HEK293 (cell line): Measurements from ENCODE around the gene DUOX1.

Experiments
- CTCF ChIA-PET: fragments of 350-600 bp; formaldehyde crosslinking; extraction: SDS; loops from one replicate; lab custom pipeline; 2021; ENCODE audit warnings: antibody characterized with exemption; lab: Yijun Ruan, JAX
- POLR2A ChIA-PET: fragments of 300-600 bp; formaldehyde crosslinking; extraction: SDS; loops from one replicate; lab custom pipeline; 2020; ENCODE audit warnings: antibody characterized with exemption, inconsistent platforms; lab: Yijun Ruan, JAX
- H3K27ac ChIP-seq: fragments of 200-500 bp; sonication (Bioruptor generic); 2 replicates; pipeline ENCODE4 v1.5.1; 2014; ENCODE audit warnings: low read depth, low read length, control low read depth, inconsistent platforms; ENCODE audit errors: extremely low read depth
- H3K36me3 ChIP-seq, 2 experiments: fragments of 200-500 bp in 1 of 2; sonication (Bioruptor generic) in 1 of 2; 1 replicate in 1 of 2; 2 replicates in 1 of 2; pipeline ENCODE4 v1.5.1; 2014 to 2017; ENCODE audit warnings: inconsistent platforms in 2 of 2, low read length in 2 of 2; ENCODE audit not compliant: control insufficient read depth in 2 of 2, insufficient read depth in 1 of 2
- H3K4me1 ChIP-seq: fragments of 200-500 bp; sonication (Bioruptor generic); 2 replicates; pipeline ENCODE4 v1.5.1; 2014; ENCODE audit warnings: mild to moderate bottlenecking, low read length, inconsistent platforms; ENCODE audit not compliant: control insufficient read depth, insufficient read depth
- H3K4me3 ChIP-seq: 2 replicates; pipeline ENCODE4 v1.5.1; 2011; ENCODE audit warnings: low read depth, mild to moderate bottlenecking, control low read depth, low read length, moderate library complexity
- H3K9me3 ChIP-seq: fragments of 200-500 bp; sonication (Bioruptor generic); 2 replicates; pipeline ENCODE4 v1.5.1; 2014; ENCODE audit warnings: low read depth, low read length, inconsistent platforms; ENCODE audit not compliant: control insufficient read depth, insufficient read depth
- BCL11A ChIP-seq: fragments of 450-650 bp; formaldehyde crosslinking; IDR thresholded peaks from 2 replicates; pipeline ENCODE4 v1.5.1; 2016; ENCODE audit warnings: low read depth, missing biosample characterization, missing genetic modification characterization
- GLIS2 ChIP-seq: fragments of 450-650 bp; formaldehyde crosslinking; IDR thresholded peaks from 2 replicates; pipeline ENCODE4 v1.5.1; 2016; ENCODE audit warnings: missing biosample characterization, missing genetic modification characterization
- IKZF3 ChIP-seq: fragments of 450-650 bp; IDR thresholded peaks from 2 replicates; pipeline ENCODE4 v1.5.0; 2018; ENCODE audit warnings: missing biosample characterization, mild to moderate bottlenecking, missing genetic modification characterization, moderate library complexity
- KLF1 ChIP-seq: fragments of 450-650 bp; formaldehyde crosslinking; IDR thresholded peaks from 2 replicates; pipeline ENCODE4 v1.5.1; 2016; ENCODE audit warnings: missing biosample characterization, missing genetic modification characterization
- SALL2 ChIP-seq: fragments of 450-650 bp; formaldehyde crosslinking; IDR thresholded peaks from 2 replicates; pipeline ENCODE4 v1.5.0; 2017; ENCODE audit warnings: missing biosample characterization, mild to moderate bottlenecking, missing genetic modification characterization, borderline replicate concordance
- SP2 ChIP-seq: fragments of 450-650 bp; formaldehyde crosslinking; IDR thresholded peaks from 2 replicates; pipeline ENCODE4 v1.5.1; 2016; ENCODE audit warnings: missing biosample characterization, missing genetic modification characterization
- TRIM28 ChIP-seq: IDR thresholded peaks from 2 replicates; pipeline ENCODE4 v1.6.1; 2011; ENCODE audit warnings: low read length, control low read depth, borderline replicate concordance
- ZBTB20 ChIP-seq: fragments of 450-650 bp; formaldehyde crosslinking; IDR thresholded peaks from 2 replicates; pipeline ENCODE4 v1.5.1; 2016; ENCODE audit warnings: missing biosample characterization, missing genetic modification characterization
- ZBTB8A ChIP-seq: fragments of 450-650 bp; formaldehyde crosslinking; IDR thresholded peaks from 2 replicates; pipeline ENCODE4 v1.5.1; 2016; ENCODE audit warnings: missing biosample characterization, missing genetic modification characterization
- ZNF112 ChIP-seq: fragments of 450-650 bp; formaldehyde crosslinking; IDR thresholded peaks from 2 replicates; pipeline ENCODE4 v1.5.0; 2017; ENCODE audit warnings: missing biosample characterization, missing genetic modification characterization
- ZNF155 ChIP-seq: fragments of 450-650 bp; formaldehyde crosslinking; IDR thresholded peaks from 2 replicates; pipeline ENCODE4 v1.5.1; 2016; ENCODE audit warnings: missing biosample characterization, missing genetic modification characterization
- ZNF274 ChIP-seq, 2 experiments: fragments of 200-500 bp in 1 of 2; fragments of 450-650 bp in 1 of 2; sonication (Bioruptor generic) in 1 of 2; formaldehyde crosslinking in 1 of 2; IDR thresholded peaks; 2 replicates each; pipeline versions ENCODE4 v1.5.1 to v1.6.1; 2014 to 2016; ENCODE audit warnings: borderline replicate concordance in 1 of 2, inconsistent platforms in 1 of 2, low read length in 1 of 2, missing biosample characterization in 1 of 2, missing genetic modification characterization in 1 of 2
- ZNF37A ChIP-seq: fragments of 450-650 bp; IDR thresholded peaks from 2 replicates; pipeline ENCODE4 v1.5.1; 2018; ENCODE audit warnings: missing biosample characterization, missing genetic modification characterization
- ZNF473 ChIP-seq: fragments of 450-650 bp; formaldehyde crosslinking; IDR thresholded peaks from 2 replicates; pipeline ENCODE4 v1.5.1; 2017; ENCODE audit warnings: missing biosample characterization, missing genetic modification characterization
- ZNF501 ChIP-seq: fragments of 450-650 bp; formaldehyde crosslinking; IDR thresholded peaks from 2 replicates; pipeline ENCODE4 v1.5.1; 2016; ENCODE audit warnings: missing biosample characterization, missing genetic modification characterization
- ZNF514 ChIP-seq: fragments of 450-650 bp; formaldehyde crosslinking; IDR thresholded peaks from 2 replicates; pipeline ENCODE4 v1.5.1; 2016; ENCODE audit warnings: missing biosample characterization, missing genetic modification characterization
- ZNF548 ChIP-seq: fragments of 450-650 bp; formaldehyde crosslinking; IDR thresholded peaks from 2 replicates; pipeline ENCODE4 v1.5.1; 2016; ENCODE audit warnings: missing biosample characterization, missing genetic modification characterization
- ZNF555 ChIP-seq: fragments of 450-650 bp; formaldehyde crosslinking; conservative IDR thresholded peaks from 2 replicates; pipeline ENCODE4 v1.5.1; 2017; ENCODE audit warnings: missing biosample characterization, mild to moderate bottlenecking, missing genetic modification characterization, inconsistent platforms
- ZNF571 ChIP-seq: fragments of 450-650 bp; formaldehyde crosslinking; IDR thresholded peaks from 2 replicates; pipeline ENCODE4 v1.5.0; 2017; ENCODE audit warnings: missing biosample characterization, missing genetic modification characterization
- ZNF670 ChIP-seq: fragments of 450-650 bp; formaldehyde crosslinking; IDR thresholded peaks from 2 replicates; pipeline ENCODE4 v1.5.1; 2016; ENCODE audit warnings: missing biosample characterization, missing genetic modification characterization, low read depth
- ZNF677 ChIP-seq: fragments of 450-650 bp; IDR thresholded peaks from 2 replicates; pipeline ENCODE4 v1.5.0; 2018; ENCODE audit warnings: missing biosample characterization, mild to moderate bottlenecking, missing genetic modification characterization, moderate library complexity
- ZNF707 ChIP-seq: fragments of 450-650 bp; formaldehyde crosslinking; IDR thresholded peaks from 2 replicates; pipeline ENCODE4 v1.5.1; 2016; ENCODE audit warnings: missing biosample characterization, missing genetic modification characterization
- TF ChIP-seq, protein P1 (sequence below): fragments of 450-650 bp; formaldehyde crosslinking; IDR thresholded peaks from 2 replicates; pipeline ENCODE4 v1.5.1; 2016; ENCODE audit warnings: missing biosample characterization, missing genetic modification characterization
- TF ChIP-seq, protein P2 (sequence below): fragments of 450-650 bp; IDR thresholded peaks from 2 replicates; pipeline ENCODE4 v1.5.1; 2018; ENCODE audit warnings: missing biosample characterization, mild to moderate bottlenecking, missing genetic modification characterization
- TF ChIP-seq, protein P3 (sequence below): fragments of 450-650 bp; formaldehyde crosslinking; IDR thresholded peaks from 2 replicates; pipeline ENCODE4 v1.5.1; 2016; ENCODE audit warnings: missing biosample characterization, missing genetic modification characterization
- TF ChIP-seq, protein P4 (sequence below): fragments of 450-650 bp; formaldehyde crosslinking; IDR thresholded peaks from 2 replicates; pipeline ENCODE4 v1.5.1; 2017; ENCODE audit warnings: missing biosample characterization, missing genetic modification characterization
- TF ChIP-seq, protein P5 (sequence below): fragments of 450-650 bp; formaldehyde crosslinking; IDR thresholded peaks from 2 replicates; pipeline ENCODE4 v1.5.1; 2016; ENCODE audit warnings: missing biosample characterization, missing genetic modification characterization

Gene DUOX1

DNA sequence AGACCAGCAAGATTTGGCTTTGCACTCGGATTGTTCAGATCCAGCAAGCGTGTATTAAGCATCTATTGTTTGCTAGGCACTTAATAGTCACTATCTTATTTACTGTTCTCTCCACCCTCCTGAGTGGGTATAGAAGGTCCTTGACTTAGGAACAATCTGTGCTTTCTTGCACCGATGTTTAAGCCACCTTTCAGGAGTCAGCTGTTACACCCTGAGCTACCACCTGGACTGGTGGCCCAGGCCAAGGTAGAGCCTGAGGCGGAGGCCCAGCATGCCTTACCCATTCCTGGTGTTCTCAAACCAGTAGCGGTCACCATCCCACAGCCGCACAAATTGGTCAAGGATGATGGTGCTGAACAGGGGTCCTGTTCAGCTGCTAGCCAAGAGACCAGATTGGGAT lies 10.0 kb downstream of the DUOX1 start (continued):
- no peak for TF ChIP-seq ZNF548 (tag by site-specific recombination)
- no peak for TF ChIP-seq ZNF112
- TF ChIP-seq, protein P1, sequence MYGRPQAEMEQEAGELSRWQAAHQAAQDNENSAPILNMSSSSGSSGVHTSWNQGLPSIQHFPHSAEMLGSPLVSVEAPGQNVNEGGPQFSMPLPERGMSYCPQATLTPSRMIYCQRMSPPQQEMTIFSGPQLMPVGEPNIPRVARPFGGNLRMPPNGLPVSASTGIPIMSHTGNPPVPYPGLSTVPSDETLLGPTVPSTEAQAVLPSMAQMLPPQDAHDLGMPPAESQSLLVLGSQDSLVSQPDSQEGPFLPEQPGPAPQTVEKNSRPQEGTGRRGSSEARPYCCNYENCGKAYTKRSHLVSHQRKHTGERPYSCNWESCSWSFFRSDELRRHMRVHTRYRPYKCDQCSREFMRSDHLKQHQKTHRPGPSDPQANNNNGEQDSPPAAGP (tag by site-specific recombination): no peak
- no peak for TF ChIP-seq ZNF37A (tag by site-specific recombination)
- TF ChIP-seq SP2 (tag by site-specific recombination): no peak
- TF ChIP-seq ZBTB20 (tag by site-specific recombination): no peak
- TF ChIP-seq ZNF677 (tag by site-specific recombination): no peak

DNA sequence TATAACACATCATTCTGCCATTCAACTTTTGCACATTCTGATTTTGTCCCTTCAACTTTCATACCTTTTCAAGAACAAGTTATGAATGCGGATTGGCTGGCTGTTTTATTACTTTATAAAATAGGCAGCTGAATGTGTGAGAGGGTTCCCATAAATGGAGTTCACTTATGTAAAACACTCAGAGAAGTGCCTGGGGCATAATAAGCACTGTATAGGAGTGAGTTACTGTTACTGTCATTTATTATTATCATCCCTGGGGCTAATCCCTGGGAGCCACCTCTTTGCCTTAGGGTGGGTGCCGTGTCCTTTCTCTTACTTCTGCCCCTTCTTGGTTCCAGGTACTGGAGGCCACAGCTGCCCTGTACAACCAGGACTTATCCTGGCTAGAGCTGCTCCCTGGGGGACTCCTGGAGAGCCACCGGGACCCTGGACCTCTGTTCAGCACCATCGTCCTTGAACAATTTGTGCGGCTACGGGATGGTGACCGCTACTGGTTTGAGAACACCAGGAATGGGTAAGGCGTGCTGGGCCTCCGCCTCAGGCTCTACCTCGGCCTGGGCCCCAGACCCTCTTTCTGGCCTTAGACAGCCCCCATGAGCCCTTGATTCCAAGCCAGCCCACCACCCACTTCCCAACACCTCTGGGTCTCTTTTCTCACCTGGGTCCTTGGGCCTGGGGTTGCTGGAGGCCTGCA lies 10.9 kb downstream of the DUOX1 start:
- TF ChIP-seq SALL2 (tag by site-specific recombination) (no peak), ZNF501 (tag by site-specific recombination) (no peak), ZBTB8A (tag by site-specific recombination) (no peak), IKZF3 (tag by site-specific recombination) (no peak), ZNF555 (no peak), ZNF670 (tag by site-specific recombination) (no peak), ZNF473 (no peak)
- TF ChIP-seq, protein P2, sequence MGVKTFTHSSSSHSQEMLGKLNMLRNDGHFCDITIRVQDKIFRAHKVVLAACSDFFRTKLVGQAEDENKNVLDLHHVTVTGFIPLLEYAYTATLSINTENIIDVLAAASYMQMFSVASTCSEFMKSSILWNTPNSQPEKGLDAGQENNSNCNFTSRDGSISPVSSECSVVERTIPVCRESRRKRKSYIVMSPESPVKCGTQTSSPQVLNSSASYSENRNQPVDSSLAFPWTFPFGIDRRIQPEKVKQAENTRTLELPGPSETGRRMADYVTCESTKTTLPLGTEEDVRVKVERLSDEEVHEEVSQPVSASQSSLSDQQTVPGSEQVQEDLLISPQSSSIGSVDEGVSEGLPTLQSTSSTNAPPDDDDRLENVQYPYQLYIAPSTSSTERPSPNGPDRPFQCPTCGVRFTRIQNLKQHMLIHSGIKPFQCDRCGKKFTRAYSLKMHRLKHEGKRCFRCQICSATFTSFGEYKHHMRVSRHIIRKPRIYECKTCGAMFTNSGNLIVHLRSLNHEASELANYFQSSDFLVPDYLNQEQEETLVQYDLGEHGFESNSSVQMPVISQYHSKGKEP (tag by site-specific recombination): no peak
- TF ChIP-seq, protein P3, sequence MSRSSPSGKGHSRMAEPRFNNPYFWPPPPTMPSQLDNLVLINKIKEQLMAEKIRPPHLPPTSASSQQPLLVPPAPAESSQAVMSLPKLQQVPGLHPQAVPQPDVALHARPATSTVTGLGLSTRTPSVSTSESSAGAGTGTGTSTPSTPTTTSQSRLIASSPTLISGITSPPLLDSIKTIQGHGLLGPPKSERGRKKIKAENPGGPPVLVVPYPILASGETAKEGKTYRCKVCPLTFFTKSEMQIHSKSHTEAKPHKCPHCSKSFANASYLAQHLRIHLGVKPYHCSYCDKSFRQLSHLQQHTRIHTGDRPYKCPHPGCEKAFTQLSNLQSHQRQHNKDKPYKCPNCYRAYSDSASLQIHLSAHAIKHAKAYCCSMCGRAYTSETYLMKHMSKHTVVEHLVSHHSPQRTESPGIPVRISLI (tag by site-specific recombination): no peak
- TF ChIP-seq, protein P4, sequence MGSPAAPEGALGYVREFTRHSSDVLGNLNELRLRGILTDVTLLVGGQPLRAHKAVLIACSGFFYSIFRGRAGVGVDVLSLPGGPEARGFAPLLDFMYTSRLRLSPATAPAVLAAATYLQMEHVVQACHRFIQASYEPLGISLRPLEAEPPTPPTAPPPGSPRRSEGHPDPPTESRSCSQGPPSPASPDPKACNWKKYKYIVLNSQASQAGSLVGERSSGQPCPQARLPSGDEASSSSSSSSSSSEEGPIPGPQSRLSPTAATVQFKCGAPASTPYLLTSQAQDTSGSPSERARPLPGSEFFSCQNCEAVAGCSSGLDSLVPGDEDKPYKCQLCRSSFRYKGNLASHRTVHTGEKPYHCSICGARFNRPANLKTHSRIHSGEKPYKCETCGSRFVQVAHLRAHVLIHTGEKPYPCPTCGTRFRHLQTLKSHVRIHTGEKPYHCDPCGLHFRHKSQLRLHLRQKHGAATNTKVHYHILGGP (tag by site-specific recombination): no peak
- TF ChIP-seq, protein P5, sequence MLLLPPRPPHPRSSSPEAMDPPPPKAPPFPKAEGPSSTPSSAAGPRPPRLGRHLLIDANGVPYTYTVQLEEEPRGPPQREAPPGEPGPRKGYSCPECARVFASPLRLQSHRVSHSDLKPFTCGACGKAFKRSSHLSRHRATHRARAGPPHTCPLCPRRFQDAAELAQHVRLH (tag by site-specific recombination): no peak
- TF ChIP-seq, all 188 proteins: peak for 0
- Histone ChIP-seq H3K36me3 (no peaks in the 10 kb centered on the region), H3K27ac (no peak overlapping the region), H3K4me1 (no peaks in the 10 kb centered on the region; the same call in 1 of the 2 replicates), H3K4me3 (no peak overlapping the region), H3K9me3 (no peaks in the 10 kb centered on the region)
- ChIA-PET POLR2A (no interaction called here), CTCF (interaction anchor here (0.7 kb wide), 2 partner anchors 9 to 23 kb away, joined by 3 to 5 read pairs; no protein-coding TSS in a partner anchor)

DNA sequence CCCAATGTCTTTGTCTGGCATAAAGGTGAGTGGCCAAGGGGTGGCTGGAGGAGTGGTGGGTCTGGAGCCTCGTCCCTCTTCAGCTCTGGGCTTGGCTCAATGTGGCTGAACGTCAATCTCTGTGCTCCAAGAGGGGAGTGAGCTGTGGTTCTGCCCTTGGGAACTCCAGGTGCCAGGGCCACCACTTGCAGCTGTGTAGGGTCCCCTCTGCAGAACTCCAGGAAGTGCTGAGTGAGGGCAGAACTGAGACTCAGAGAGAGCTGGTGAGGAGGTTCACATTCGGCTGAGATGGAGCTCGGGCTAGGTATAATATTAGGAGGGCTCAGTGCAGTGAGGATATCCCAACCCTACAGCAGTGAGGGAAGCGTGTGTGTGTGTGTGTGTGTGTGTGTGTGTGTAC lies 11.6 kb downstream of the DUOX1 start:
- H3K4me3 ChIP-seq: no peak overlapping the region
- H3K9me3 ChIP-seq: no peaks in the 10 kb centered on the region
- no peak overlapping the region for H3K27ac ChIP-seq
- H3K4me1 ChIP-seq: no peaks in the 10 kb centered on the region; the same call in 1 of the 2 replicates
- ChIA-PET CTCF (interaction anchor here (0.6 kb wide), 1 partner anchor 327 kb away, joined by 3 read pairs; no protein-coding TSS in a partner anchor), POLR2A (interaction anchor here (1.8 kb wide), 1 partner anchor 23 kb away, joined by 4 read pairs; no protein-coding TSS in a partner anchor)
- no peaks in the 10 kb centered on the region for H3K36me3 ChIP-seq
- TF ChIP-seq, protein P2 (tag by site-specific recombination): no peak
- TF ChIP-seq GLIS2 (tag by site-specific recombination) (no peak), BCL11A (no peak), ZNF155 (tag by site-specific recombination) (no peak), ZNF707 (tag by site-specific recombination) (no peak), KLF1 (tag by site-specific recombination) (no peak), TRIM28 (no peak), ZNF514 (no peak), ZNF274 (IDR thresholded peaks at IDR 0.05; ENCODE audit: low read length) (no peak), ZNF274 (tag by site-specific recombination; IDR thresholded peaks at IDR 0.05; ENCODE audit: borderline replicate concordance) (no peak), ZNF571 (no peak)
